ENCODE data around the gene LRRC27.

DNA sequence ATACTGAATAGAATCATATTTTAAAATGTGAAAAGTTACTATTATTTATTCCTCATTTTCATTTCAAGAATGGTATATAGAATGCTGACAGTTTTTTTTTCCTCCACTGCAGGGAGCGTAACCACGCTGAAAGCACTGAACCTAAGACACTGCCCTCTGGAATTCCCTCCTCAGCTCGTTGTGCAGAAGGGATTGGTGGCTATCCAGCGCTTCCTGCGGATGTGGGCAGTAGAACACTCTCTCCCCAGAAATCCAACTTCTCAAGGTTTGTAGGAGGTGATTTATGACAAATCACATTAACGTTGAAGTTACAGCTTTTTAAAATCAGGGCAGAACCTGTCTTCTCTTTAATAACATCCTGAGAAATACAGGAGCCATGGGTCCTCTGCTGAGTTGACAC, 12.4 kb downstream of the LRRC27 start:
- TF ChIP-seq CTCF (IDR thresholded peaks at IDR 0.05): no peak
- TF ChIP-seq POLR2A (IDR thresholded peaks at IDR 0.05): no peak

Data from esophagus squamous epithelium (tissue), 4 donors.